Heart right ventricle (tissue), 16 donors: ENCODE results near the gene SEC14L1. TPM values are rescaled to one million over a fixed set of nuclear protein-coding genes. Genes with fewer than 3 reads are reported as not detected.
A peak's percentile ranks its signal among the peaks of the same experiment; 100 is the strongest.

Source experiments
- ATAC-seq, 8 donors: fragments of 200-7000 bp; cut with Tn5 transposase; one replicate each; pipeline ENCODE4 v1.9.1; 2020; ENCODE audit warnings: mild to moderate bottlenecking in 8 of 8, moderate library complexity in 8 of 8, moderate number of reproducible peaks in 1 of 8
- DNase-seq, 2 donors: peaks; one replicate each; pipeline ENCODE4 v3.0.0-alpha.2; 2020
- H3K27ac ChIP-seq, 10 donors: fragments of 200-600 bp; sonication (generic) in 2 of 10; one replicate each; pipeline versions ENCODE4 v1.5.0 to v1.8.0; 2020 to 2022; ENCODE audit warnings: mild to moderate bottlenecking in 3 of 10
- H3K27me3 ChIP-seq, 7 donors: fragments of 200-600 bp; one replicate each; pipeline ENCODE4 v1.8.0; 2021 to 2022; ENCODE audit warnings: mild to moderate bottlenecking in 2 of 7
- H3K36me3 ChIP-seq, 9 donors: fragments of 200-600 bp; sonication (generic) in 1 of 9; one replicate each; pipeline versions ENCODE4 v1.5.0 to v1.8.0; 2020 to 2022; ENCODE audit warnings: mild to moderate bottlenecking in 2 of 9
- H3K4me1 ChIP-seq, 9 donors: fragments of 200-600 bp; sonication (generic) in 1 of 9; one replicate each; pipeline versions ENCODE4 v1.5.0 to v1.8.0; 2020 to 2022; ENCODE audit warnings: mild to moderate bottlenecking in 4 of 9
- H3K4me3 ChIP-seq, 10 donors: fragments of 200-600 bp; sonication (generic) in 2 of 10; one replicate each; pipeline versions ENCODE4 v1.5.0 to v1.8.0; 2020 to 2022; ENCODE audit warnings: mild to moderate bottlenecking in 7 of 10, moderate library complexity in 2 of 10
- H3K9me3 ChIP-seq, 11 donors: fragments of 200-600 bp in 10 of 11; sonication (generic) in 2 of 11; one replicate each; pipeline versions ENCODE4 v1.5.0 to v1.8.0; 2013 to 2022; ENCODE audit warnings: mild to moderate bottlenecking in 2 of 11, control low read depth in 1 of 11, moderate library complexity in 1 of 11
- WGBS, 2 donors: extraction: QIAGEN DNeasy Blood & Tissue Kit; methylation state at CpG; one replicate each; pipeline ENCODE4 v1.1.7; 2013; ENCODE audit warnings: inconsistent platforms in 1 of 2; 5-methylcytosine and 5-hydroxymethylcytosine counted together
- intact Hi-C, 10 donors: fragments of 100-400 bp; cut with DNase I; formaldehyde crosslinking; loops; one replicate each; pipeline versions ENCODE4 v1.11.1 to v1.14.2; 2022
- long read RNA-seq, 3 donors: library from polyadenylated mRNA; unstranded; transcript quantifications; one replicate each; pipeline ENCODE4 v2.0.0, GENCODE V29; 2020 to 2021
- polyA plus RNA-seq, 2 donors: library from polyadenylated mRNA; stranded (reverse); fragments of 200-250 nt; gene quantifications; one replicate each; pipeline ENCODE4 v1.2.3, GENCODE V29; 2013
- total RNA-seq, 10 donors: library from RNA; stranded (reverse); fragmentation: NEBNext Ultra II Directional in 3 of 10; extraction: Animal tissue kit (Norgen Biotek cat#: 25700) in 3 of 10; gene quantifications; one replicate each; pipeline versions ENCODE4 v1.2.1 to v1.2.4, GENCODE V29; 2021 to 2023
- TF ChIP-seq, protein P1 (sequence below), 9 donors: fragments of 200-600 bp; sonication (generic) in 2 of 9; IDR thresholded peaks; one replicate each; pipeline versions ENCODE4 v1.5.0 to v1.8.0; 2021 to 2022; ENCODE audit warnings: antibody characterized with exemption in 9 of 9, mild to moderate bottlenecking in 5 of 9, moderate library complexity in 1 of 9
- donor health status: Arrhythmogenic right ventricular cardiomyopathy.
- donor health status: ischemic (EF 13 %, LVEDD 7.1; RV severe dilation, severe dysfunction).
- donor health status: healthy with polysubstance abuse.
- donor health status: DM: no; HTN: yes; CAD: no.
- donor health status: DM: no; HTN: no; CAD: no.
- donor health status: ischemic (EF 25% LVEDD 6.9; RV normal size, moderate dysfunction).
- donor health status: ischemic (EF 25% LVEDD 5.7; RV mildly dilated, moderate dysfunction).
- donor health status: healthy.
- donor health status: DM: yes; HTN: yes; CAD: no.
- donor health status: Ischemic cardiomyopathy.
- donor health status: ischemic (EF 35%, LVEDD 5.7; RV mildly dilated, moderate dysfunction).
- donor health status: nonischemic (EF 11% LVEDD 7.7; RV severe dilation, severe dysfunction).
- donor health status: DM: yes; HTN: yes; CAD: no.
- donor health status: PGD.
- donor health status: ischemic (EF 29% LVEDD 5.4; RV normal size, mild dysfunction).
- donor health status: nonischemic (EF 23%, LVEDD 6.1; RV moderate dilation, normal function).

SEC14L1 gene
- total RNA-seq, result 10 to 100 TPM; 38.7 to 88.8 (median 55.3) TPM
- 10 to 100 TPM; 36.1 to 42.3 TPM for polyA plus RNA-seq
- long read RNA-seq, donor 1, full-length matches to known transcripts, result 16 of 76 reads
- long read RNA-seq, donor 1, partial matches to known transcripts, result 35 of 76 reads
- long read RNA-seq, donor 1, other reads (novel, unspliced or antisense), result 25 of 76 reads
- long read RNA-seq, donor 2, full-length matches to known transcripts, result 5 of 71 reads
- long read RNA-seq, donor 2, partial matches to known transcripts, result 41 of 71 reads
- long read RNA-seq, donor 2, other reads (novel, unspliced or antisense), result 25 of 71 reads
- long read RNA-seq, donor 3, full-length matches to known transcripts, result 35 of 129 reads
- long read RNA-seq, donor 3, partial matches to known transcripts, result 39 of 129 reads
- long read RNA-seq, donor 3, other reads (novel, unspliced or antisense), result 55 of 129 reads

DNA sequence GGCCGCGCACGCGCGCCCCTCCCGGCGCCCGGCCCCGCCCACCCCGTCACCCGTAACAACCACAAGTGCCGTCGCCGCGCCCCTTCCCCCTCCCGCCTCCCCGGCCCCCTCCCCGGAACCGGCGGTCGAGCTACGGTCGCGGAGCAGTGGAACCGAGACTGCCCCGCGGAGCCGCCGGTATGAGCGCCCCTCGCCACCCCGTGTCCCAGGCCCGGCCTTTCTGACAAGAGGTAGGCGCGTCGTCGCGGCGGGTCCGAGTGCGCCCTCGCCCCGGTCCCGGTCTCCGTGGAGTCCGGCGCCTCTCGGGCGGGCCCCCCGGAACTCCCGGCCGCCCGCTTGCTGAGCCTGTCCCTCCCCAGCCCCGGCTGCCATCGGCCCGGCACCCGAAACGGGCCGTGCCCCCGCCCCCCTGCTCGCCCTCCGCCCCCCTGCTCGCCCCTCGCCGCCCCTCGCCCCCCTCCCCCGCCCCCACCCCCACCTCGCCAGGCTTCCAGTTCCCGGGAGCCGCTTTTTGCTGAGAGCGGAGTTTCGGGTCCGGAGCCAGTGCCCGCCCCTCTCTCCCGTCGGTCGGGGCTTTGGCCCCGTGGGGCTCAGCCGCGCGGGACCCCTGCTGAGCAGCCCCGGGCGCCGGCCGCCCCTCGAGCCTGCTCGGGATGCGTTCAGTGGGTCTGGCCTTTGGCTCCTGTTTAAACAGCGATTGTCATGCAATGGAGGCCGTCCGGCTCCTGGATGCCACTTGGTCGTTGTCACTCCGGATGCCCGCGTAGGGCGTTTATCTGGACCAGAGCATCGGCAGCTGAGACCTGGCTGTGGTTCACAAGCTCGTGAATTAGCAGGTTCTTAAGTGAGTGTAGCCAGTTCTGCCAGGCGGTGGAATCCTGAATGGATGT is at the start of gene SEC14L1:
TSS of gene SEC14L1 (plus strand) at position 92 of the 890 bp plus-strand sequence. CDS start 2,628 bp downstream, outside the sequence.
- H3K4me1 ChIP-seq, result peaks cover 7 to 77% (median 26%) of the 10 kb centered on the region in 9 donors

GRCh38 chr17:77092025-77092424 is 48.7 kb upstream of the SEC14L1 start:
- DNase-seq (no peak), ATAC-seq (no peak)
- H3K4me3 ChIP-seq, result no peak overlapping the region
- no peaks in the 10 kb centered on the region for H3K9me3 ChIP-seq
- H3K4me1 ChIP-seq, result peaks cover 11 to 57% (median 49%) of the 10 kb centered on the region in 9 donors
- TF ChIP-seq, protein P1, sequence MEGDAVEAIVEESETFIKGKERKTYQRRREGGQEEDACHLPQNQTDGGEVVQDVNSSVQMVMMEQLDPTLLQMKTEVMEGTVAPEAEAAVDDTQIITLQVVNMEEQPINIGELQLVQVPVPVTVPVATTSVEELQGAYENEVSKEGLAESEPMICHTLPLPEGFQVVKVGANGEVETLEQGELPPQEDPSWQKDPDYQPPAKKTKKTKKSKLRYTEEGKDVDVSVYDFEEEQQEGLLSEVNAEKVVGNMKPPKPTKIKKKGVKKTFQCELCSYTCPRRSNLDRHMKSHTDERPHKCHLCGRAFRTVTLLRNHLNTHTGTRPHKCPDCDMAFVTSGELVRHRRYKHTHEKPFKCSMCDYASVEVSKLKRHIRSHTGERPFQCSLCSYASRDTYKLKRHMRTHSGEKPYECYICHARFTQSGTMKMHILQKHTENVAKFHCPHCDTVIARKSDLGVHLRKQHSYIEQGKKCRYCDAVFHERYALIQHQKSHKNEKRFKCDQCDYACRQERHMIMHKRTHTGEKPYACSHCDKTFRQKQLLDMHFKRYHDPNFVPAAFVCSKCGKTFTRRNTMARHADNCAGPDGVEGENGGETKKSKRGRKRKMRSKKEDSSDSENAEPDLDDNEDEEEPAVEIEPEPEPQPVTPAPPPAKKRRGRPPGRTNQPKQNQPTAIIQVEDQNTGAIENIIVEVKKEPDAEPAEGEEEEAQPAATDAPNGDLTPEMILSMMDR (IDR thresholded peaks at IDR 0.05), result no peak
- WGBS, 2 donors, result 88 to 95% methylated on average over 7 of the region's 7 CpGs
- no peak overlapping the region for H3K27ac ChIP-seq
- intact Hi-C loops, result loop anchor here in 5 of 10 donors (5.0 to 10.0 kb wide), 4 partner anchors 53 to 155 kb away; partner anchors contain the start of gene SEC14L1 (in 2 of the 5)
- peaks cover 0 to 63% (median 40%) of the 10 kb centered on the region in 9 donors for H3K36me3 ChIP-seq
- no peaks in the 10 kb centered on the region for H3K27me3 ChIP-seq

More for the DNA sequence above, at the start of gene SEC14L1:
- Histone ChIP-seq H3K36me3 (peaks cover 0 to 40% (median 4%) of the 10 kb centered on the region in 9 donors), H3K4me3 (peak within 1 kb of the TSS; percentile 49 to 91 (median 80)), H3K27ac (peak within 1 kb of the TSS; percentile 91 to 97 (median 96)), H3K27me3 (no peaks in the 10 kb centered on the region), H3K9me3 (peaks cover 0 to 29% (median 0%) of the 10 kb centered on the region in 11 donors)
- peak in 1 of 2 donors; percentile 54 for DNase-seq
- ATAC-seq, result peak in 3 of 8 donors; percentile 0 to 83 (median 82)
- 0 to 1% methylated on average over 56 to 98 of the region's 99 CpGs for WGBS, 2 donors
- TF ChIP-seq, protein P1 (IDR thresholded peaks at IDR 0.05), result no peak
- intact Hi-C loops, result loop anchor here in 8 of 10 donors (2.0 to 10.0 kb wide), 6 partner anchors 44 to 66 kb away; no protein-coding TSS in a partner anchor

DNA sequence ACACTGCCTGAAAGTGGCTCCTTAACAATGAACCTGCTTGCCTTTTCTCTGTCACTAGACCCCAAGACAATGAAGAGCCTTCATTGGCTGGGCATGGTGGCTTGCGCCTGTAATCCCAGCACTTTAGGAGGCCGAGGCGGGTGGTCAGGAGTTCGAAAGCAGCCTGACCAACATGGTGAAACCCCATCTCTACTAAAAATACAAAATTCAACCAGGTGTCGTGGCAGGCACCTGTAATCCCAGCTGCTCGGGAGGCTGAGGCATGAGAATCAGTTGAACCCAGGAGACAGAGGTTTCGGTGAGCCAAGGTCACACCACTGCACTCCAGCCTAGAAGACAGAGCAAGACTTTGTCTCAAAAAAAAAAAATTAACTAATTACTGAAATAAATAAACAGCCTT is 45.3 kb upstream of the SEC14L1 start:
- 95 to 96% methylated on average over 7 of the region's 7 CpGs for WGBS, 2 donors
- peaks cover 4 to 58% (median 48%) of the 10 kb centered on the region in 9 donors for H3K4me1 ChIP-seq
- DNase-seq (no peak), ATAC-seq (no peak)
- peak overlapping the region in 5 of 10 donors; percentile 28 to 92 (median 86) for H3K27ac ChIP-seq
- TF ChIP-seq, protein P1 (IDR thresholded peaks at IDR 0.05), result no peak
- no peaks in the 10 kb centered on the region for H3K27me3 ChIP-seq
- no peaks in the 10 kb centered on the region for H3K9me3 ChIP-seq
- no peak overlapping the region for H3K4me3 ChIP-seq
- peaks cover 0 to 62% (median 39%) of the 10 kb centered on the region in 9 donors for H3K36me3 ChIP-seq
- intact Hi-C loops, result loop anchor here (2.0 to 10.0 kb wide), 8 partner anchors 47 to 151 kb away; partner anchors contain the start of gene SEC14L1 (in 5 of the 10)
